Stimulated activated effector memory CD8-positive, alpha-beta T cell treated with anti-CD3 and anti-CD28 coated beads, Interleukin-12 subunit alpha, Interleukin-12 subunit beta, amount 100 ng/mL, for 72 hours (primary cell): ENCODE data around the gene SLN.
"Not testable (repeated sequence)": the region's sequence is repeated elsewhere in the genome, so short reads cannot be mapped to it uniquely, and the experiment has no call there.

Experiments used
- ATAC-seq: fragments of 150-1000 bp; cut with Tn5 transposase; 2 replicates; pipeline ENCODE4 v1.10.0; 2021
- DNase-seq, 2 donors: peaks; one replicate each; pipeline ENCODE4 v3.0.0; 2021 to 2022; ENCODE audit warnings: low spot score in 2 of 2
- H3K27ac Mint-ChIP-seq: one replicate; pipeline ENCODE4 v1.8.0; 2022; ENCODE audit warnings: mild to moderate bottlenecking, mixed read lengths
- H3K36me3 Mint-ChIP-seq: one replicate; pipeline ENCODE4 v1.8.0; 2022; ENCODE audit warnings: mild to moderate bottlenecking, mixed read lengths
- H3K4me1 Mint-ChIP-seq: one replicate; pipeline ENCODE4 v1.8.0; 2022; ENCODE audit warnings: mixed read lengths
- H3K4me3 Mint-ChIP-seq: one replicate; pipeline ENCODE4 v1.8.0; 2022; ENCODE audit warnings: mild to moderate bottlenecking, mixed read lengths
- H3K9me3 Mint-ChIP-seq: one replicate; pipeline ENCODE4 v1.8.0; 2022; ENCODE audit warnings: mixed read lengths

SLN gene

GRCh38 chr11:107711861-107712755 is at the start of gene SLN:
SLN (minus strand) TSS chr11:107712056.
- Mint-ChIP-seq H3K27ac (no peak within 1 kb of the TSS), H3K36me3 (no peaks in the 10 kb centered on the region), H3K4me1 (no peaks in the 10 kb centered on the region), H3K9me3 (no peaks in the 10 kb centered on the region), H3K4me3 (no peak within 1 kb of the TSS)
- ATAC-seq (no peak), DNase-seq (no peak)

- not testable (repeated sequence) for H3K27ac Mint-ChIP-seq, H3K36me3 Mint-ChIP-seq, H3K9me3 Mint-ChIP-seq, H3K4me1 Mint-ChIP-seq, DNase-seq, ATAC-seq, H3K4me3 Mint-ChIP-seq
Measured at GRCh38 chr11:107758719-107759355, 47.0 kb upstream of the SLN start.

- no peaks in the 10 kb centered on the region for H3K36me3 Mint-ChIP-seq
- ATAC-seq = peak; percentile 37
Measured at GRCh38 chr11:107757661-107758060, 45.8 kb upstream of the SLN start.

DNA sequence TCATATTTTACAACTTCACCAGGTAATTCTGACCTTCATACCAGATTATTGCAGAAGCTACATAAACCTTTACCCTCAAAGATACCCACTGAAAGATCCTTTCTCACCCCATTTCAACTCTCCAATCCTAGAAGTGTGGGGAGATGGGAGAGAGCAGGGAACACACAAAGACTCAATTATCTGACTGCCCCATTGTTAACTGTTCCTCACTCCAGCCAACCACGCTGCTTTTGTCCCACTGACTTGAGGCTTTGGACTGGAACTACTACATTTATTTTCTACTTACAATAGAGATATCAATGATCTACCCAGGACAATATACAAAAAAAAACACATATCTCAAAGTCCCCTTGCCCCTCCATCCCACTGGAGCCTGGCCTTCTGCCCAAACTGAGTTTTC is 44.7 kb upstream of the SLN start:
- H3K36me3 Mint-ChIP-seq = no peaks in the 10 kb centered on the region
- DNase-seq (no peak), ATAC-seq (no peak)
- H3K4me1 Mint-ChIP-seq = no peaks in the 10 kb centered on the region
- no peaks in the 10 kb centered on the region for H3K9me3 Mint-ChIP-seq
- H3K4me3 Mint-ChIP-seq = no peak overlapping the region
- H3K27ac Mint-ChIP-seq = no peak overlapping the region

More at GRCh38 chr11:107757661-107758060, 45.8 kb upstream of the SLN start:
- H3K9me3 Mint-ChIP-seq = no peaks in the 10 kb centered on the region
- H3K4me3 Mint-ChIP-seq = no peak overlapping the region
- no peak for DNase-seq
- H3K4me1 Mint-ChIP-seq = no peaks in the 10 kb centered on the region
- H3K27ac Mint-ChIP-seq = no peak overlapping the region

- H3K4me3 Mint-ChIP-seq = no peak overlapping the region
- H3K9me3 Mint-ChIP-seq = no peaks in the 10 kb centered on the region
- DNase-seq = no peak
- ATAC-seq = no peak
- H3K36me3 Mint-ChIP-seq = no peaks in the 10 kb centered on the region
- H3K27ac Mint-ChIP-seq = no peak overlapping the region
- no peaks in the 10 kb centered on the region for H3K4me1 Mint-ChIP-seq
Measured at GRCh38 chr11:107752949-107753822, 41.3 kb upstream of the SLN start.

GRCh38 chr11:107752508-107752907 is 40.7 kb upstream of the SLN start:
- no peaks in the 10 kb centered on the region for H3K36me3 Mint-ChIP-seq
- no peak overlapping the region for H3K4me3 Mint-ChIP-seq
- H3K9me3 Mint-ChIP-seq = no peaks in the 10 kb centered on the region
- ATAC-seq (no peak), DNase-seq (no peak)
- H3K27ac Mint-ChIP-seq = no peak overlapping the region
- no peaks in the 10 kb centered on the region for H3K4me1 Mint-ChIP-seq

- ATAC-seq = no peak
- no peak for DNase-seq
- no peaks in the 10 kb centered on the region for H3K4me1 Mint-ChIP-seq
- no peaks in the 10 kb centered on the region for H3K9me3 Mint-ChIP-seq
- no peak overlapping the region for H3K27ac Mint-ChIP-seq
- H3K36me3 Mint-ChIP-seq = no peaks in the 10 kb centered on the region
- no peak overlapping the region for H3K4me3 Mint-ChIP-seq
Measured at GRCh38 chr11:107751082-107751481, 39.2 kb upstream of the SLN start.

DNA sequence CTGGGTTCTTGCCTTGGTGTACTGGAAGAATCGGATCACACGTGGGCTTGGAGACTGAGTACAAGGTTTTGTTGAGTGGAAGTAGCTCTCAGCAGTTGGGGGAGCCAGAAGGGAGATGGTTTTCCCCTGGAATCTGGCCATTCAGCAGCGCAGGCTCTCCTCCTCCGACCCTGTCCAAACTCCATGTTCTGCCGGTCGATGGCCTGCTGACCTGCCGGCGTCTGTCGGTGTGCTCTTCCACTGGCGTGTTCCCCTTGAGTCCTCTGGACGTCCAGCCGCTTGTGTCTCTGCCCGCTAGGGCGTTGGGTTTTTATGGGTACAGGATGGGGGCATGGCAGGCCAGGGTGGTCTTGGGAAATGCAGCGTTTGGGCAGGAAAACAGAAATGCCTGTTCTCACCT is 38.5 kb upstream of the SLN start:
- DNase-seq (no peak), ATAC-seq (no peak)
- H3K27ac Mint-ChIP-seq = no peak overlapping the region
- H3K4me3 Mint-ChIP-seq = no peak overlapping the region
- no peaks in the 10 kb centered on the region for H3K36me3 Mint-ChIP-seq
- no peaks in the 10 kb centered on the region for H3K9me3 Mint-ChIP-seq
- no peaks in the 10 kb centered on the region for H3K4me1 Mint-ChIP-seq

DNA sequence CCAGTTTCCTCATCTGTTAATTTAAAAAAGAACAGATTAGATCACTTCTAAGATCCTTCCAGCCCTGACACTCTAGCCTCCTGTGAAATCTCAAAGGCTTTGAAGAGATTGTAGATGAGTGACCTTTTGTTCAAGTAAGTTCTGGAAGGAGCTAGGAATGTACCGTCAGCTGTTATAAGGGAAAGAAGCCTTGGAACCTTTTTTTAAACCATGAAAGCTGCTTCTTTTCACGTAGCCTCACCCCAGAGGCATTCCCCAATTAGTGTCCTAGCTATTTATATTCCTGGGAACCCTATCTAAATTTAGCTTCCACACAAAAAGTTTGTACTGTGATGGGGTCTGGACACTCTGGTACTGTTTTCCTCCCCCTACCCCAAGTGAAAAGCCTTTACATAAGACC is 35.8 kb upstream of the SLN start:
- H3K4me3 Mint-ChIP-seq = no peak overlapping the region
- no peaks in the 10 kb centered on the region for H3K4me1 Mint-ChIP-seq
- no peaks in the 10 kb centered on the region for H3K36me3 Mint-ChIP-seq
- ATAC-seq = no peak
- no peak overlapping the region for H3K27ac Mint-ChIP-seq
- no peak for DNase-seq
- H3K9me3 Mint-ChIP-seq = no peaks in the 10 kb centered on the region

GRCh38 chr11:107744736-107745135 is 32.9 kb upstream of the SLN start:
- H3K4me3 Mint-ChIP-seq = no peak overlapping the region
- DNase-seq (no peak), ATAC-seq (no peak)
- no peaks in the 10 kb centered on the region for H3K4me1 Mint-ChIP-seq
- H3K36me3 Mint-ChIP-seq = no peaks in the 10 kb centered on the region
- H3K27ac Mint-ChIP-seq = no peak overlapping the region
- H3K9me3 Mint-ChIP-seq = no peaks in the 10 kb centered on the region

DNA sequence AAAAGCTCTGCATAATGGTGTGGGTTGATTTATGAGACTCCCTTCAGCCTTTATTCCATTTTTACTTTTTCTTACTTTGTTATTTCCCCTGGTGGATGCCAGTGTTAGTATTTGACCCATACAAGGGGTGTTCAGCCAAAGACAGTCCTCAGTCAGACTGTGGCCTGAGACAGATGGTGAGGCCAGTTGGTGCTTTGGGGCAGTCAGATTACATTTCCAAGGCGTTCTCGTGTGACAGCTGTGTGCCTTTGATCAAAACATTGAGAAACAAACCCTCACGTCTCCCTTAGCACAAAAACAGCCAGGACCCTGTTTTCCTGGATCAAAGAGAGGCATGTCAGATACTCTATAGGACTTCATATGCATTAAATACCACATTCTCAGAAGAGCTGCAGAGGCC is 31.3 kb upstream of the SLN start:
- Mint-ChIP-seq H3K27ac (no peak overlapping the region), H3K4me1 (no peaks in the 10 kb centered on the region), H3K36me3 (no peaks in the 10 kb centered on the region), H3K9me3 (no peaks in the 10 kb centered on the region), H3K4me3 (no peak overlapping the region)
- ATAC-seq = no peak
- no peak for DNase-seq

DNA sequence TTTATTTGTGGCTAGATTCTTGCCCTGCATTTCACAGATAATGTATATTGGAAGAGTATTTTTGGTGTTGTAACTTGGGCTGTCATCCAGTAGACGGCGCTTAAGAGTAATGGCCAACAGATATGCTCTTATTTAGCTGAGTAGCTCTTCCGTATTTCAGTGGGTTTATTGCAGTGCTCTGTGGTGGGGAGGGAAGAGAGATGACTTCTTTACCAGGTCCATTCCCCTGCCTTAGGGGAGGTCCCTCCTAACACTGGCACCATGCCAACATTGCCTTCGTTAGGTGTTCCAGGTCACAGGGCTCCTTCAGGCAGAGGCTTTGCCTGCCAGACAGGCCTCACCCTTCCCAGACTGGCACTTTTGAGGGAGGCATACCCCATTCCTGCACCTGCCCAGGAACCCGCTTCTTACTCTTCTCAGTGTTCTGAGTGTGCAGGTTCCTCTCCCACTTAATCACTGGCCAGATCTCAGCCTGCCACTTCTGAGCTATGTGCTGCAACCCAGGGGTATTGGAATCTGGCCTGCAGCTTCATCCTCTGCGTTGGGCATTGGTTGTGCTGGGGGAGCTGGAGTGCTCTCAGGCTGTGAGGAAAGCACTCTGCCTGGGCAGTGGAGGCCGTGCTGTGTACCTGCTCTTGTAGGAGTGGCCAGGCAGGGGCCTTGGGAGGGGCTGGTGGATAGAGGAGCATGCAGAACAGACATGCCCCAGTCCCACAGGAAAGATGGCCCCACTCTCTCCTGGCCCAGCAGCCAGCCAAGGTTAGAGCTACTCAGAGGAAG is 29.4 kb upstream of the SLN start:
- H3K27ac Mint-ChIP-seq = no peak overlapping the region
- ATAC-seq = peak; percentile 70
- no peak overlapping the region for H3K4me3 Mint-ChIP-seq
- no peaks in the 10 kb centered on the region for H3K4me1 Mint-ChIP-seq
- no peaks in the 10 kb centered on the region for H3K36me3 Mint-ChIP-seq
- peak in 1 of 2 donors; percentile 50 for DNase-seq
- H3K9me3 Mint-ChIP-seq = no peaks in the 10 kb centered on the region

- H3K4me1 Mint-ChIP-seq = no peaks in the 10 kb centered on the region
- H3K36me3 Mint-ChIP-seq = no peaks in the 10 kb centered on the region
- no peaks in the 10 kb centered on the region for H3K9me3 Mint-ChIP-seq
- no peak overlapping the region for H3K27ac Mint-ChIP-seq
- DNase-seq (no peak), ATAC-seq (no peak)
- no peak overlapping the region for H3K4me3 Mint-ChIP-seq
Measured at GRCh38 chr11:107740271-107740670, 28.4 kb upstream of the SLN start.

DNA sequence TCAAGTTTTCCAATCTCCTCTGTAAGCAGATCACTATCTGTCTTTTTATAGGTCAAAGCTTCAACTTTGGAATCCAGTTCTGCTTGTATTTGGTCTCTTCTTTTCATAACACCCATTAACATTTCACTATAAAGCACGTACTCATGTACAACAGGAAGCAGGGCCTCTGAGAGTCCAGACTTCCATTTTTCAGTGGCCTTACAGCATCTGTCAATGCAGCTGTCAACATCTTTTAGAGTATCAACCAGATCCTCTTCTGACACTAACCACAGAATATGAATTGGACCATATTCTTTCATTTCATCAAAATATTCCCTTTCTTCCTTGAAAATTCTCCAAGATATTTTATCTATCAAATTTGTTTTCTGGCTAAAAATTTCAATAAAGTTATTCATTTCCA is 24.7 kb upstream of the SLN start:
- Mint-ChIP-seq H3K27ac (no peak overlapping the region), H3K9me3 (no peaks in the 10 kb centered on the region), H3K36me3 (no peaks in the 10 kb centered on the region), H3K4me1 (no peaks in the 10 kb centered on the region), H3K4me3 (no peak overlapping the region)
- ATAC-seq (no peak), DNase-seq (no peak)

DNA sequence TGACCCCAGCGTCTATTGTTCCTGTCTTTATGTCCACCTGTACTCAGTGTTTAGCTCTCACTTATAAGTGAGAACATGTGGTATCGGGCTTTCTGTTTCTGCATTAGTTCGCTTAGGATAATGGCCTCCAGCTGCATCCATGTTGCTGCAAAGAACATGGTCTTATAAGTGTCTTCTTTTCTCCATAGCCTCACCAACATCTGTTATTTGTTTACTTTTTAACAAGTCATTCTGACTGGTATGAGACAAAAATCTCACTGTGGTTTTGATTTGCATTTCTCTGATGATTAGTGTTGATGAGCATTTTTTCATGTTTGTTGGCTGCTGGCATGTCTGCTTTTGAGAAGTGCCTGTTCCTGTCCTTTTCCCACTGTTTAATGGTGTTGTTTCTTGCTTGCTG is 21.7 kb upstream of the SLN start:
- Mint-ChIP-seq H3K4me1 (no peaks in the 10 kb centered on the region), H3K4me3 (no peak overlapping the region), H3K9me3 (no peaks in the 10 kb centered on the region), H3K27ac (no peak overlapping the region), H3K36me3 (no peaks in the 10 kb centered on the region)
- no peak for DNase-seq
- ATAC-seq = no peak
